ENCODE data around the gene DLEC1.

Gene DLEC1

DNA sequence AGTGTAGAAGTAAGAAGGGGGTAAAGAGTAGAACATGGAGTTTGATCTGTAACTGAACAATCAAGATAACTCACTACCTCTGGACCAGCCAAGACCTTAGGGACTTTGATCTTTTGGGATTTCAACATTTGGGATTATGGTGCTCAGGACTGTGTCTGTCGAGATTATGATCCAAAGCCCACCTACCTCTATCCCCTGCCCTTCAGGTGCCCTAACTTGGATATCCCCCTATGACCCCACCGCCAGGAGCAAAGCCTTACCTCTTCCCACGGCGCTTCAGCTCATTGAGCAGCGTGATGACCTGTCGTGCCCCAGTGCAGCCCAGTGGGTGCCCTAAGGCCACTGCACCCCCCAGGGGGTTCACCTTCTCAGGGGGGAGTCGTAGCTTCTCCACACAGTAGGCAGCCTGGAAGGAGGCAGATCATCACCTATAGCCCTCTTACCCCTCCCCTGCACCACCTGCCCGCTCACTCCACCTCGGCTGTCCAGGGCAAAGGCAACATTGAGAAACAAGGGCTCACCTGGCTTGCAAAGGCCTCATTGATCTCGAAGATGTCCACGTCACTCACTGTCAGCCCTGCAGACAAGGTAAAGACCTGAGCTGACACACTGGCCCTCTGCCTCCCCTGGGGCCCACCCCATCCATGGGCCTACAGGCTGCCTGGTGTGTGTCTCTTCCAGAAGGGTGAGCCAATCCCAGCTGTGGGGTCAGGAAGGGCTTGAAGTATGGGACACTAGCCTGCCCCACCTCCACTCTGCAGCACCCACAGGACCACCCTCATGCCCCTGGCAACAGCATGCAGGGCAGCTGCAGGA, 86.5 kb downstream of the DLEC1 start:
- Histone ChIP-seq H3K4me3 (ENCODE audit: low read depth, low read length) (no peak overlapping the region), H3K36me3 (no peaks in the 10 kb centered on the region; the same call in 1 of the 2 replicates), H3K27me3 (no peaks in the 10 kb centered on the region), H3K4me1 (no peaks in the 10 kb centered on the region), H3K9me3 (no peaks in the 10 kb centered on the region)
- TF ChIP-seq, protein P1, sequence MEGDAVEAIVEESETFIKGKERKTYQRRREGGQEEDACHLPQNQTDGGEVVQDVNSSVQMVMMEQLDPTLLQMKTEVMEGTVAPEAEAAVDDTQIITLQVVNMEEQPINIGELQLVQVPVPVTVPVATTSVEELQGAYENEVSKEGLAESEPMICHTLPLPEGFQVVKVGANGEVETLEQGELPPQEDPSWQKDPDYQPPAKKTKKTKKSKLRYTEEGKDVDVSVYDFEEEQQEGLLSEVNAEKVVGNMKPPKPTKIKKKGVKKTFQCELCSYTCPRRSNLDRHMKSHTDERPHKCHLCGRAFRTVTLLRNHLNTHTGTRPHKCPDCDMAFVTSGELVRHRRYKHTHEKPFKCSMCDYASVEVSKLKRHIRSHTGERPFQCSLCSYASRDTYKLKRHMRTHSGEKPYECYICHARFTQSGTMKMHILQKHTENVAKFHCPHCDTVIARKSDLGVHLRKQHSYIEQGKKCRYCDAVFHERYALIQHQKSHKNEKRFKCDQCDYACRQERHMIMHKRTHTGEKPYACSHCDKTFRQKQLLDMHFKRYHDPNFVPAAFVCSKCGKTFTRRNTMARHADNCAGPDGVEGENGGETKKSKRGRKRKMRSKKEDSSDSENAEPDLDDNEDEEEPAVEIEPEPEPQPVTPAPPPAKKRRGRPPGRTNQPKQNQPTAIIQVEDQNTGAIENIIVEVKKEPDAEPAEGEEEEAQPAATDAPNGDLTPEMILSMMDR (IDR thresholded peaks at IDR 0.05; ENCODE audit: low read depth, low read length), result no peak
- no peak for DNase-seq

DNA sequence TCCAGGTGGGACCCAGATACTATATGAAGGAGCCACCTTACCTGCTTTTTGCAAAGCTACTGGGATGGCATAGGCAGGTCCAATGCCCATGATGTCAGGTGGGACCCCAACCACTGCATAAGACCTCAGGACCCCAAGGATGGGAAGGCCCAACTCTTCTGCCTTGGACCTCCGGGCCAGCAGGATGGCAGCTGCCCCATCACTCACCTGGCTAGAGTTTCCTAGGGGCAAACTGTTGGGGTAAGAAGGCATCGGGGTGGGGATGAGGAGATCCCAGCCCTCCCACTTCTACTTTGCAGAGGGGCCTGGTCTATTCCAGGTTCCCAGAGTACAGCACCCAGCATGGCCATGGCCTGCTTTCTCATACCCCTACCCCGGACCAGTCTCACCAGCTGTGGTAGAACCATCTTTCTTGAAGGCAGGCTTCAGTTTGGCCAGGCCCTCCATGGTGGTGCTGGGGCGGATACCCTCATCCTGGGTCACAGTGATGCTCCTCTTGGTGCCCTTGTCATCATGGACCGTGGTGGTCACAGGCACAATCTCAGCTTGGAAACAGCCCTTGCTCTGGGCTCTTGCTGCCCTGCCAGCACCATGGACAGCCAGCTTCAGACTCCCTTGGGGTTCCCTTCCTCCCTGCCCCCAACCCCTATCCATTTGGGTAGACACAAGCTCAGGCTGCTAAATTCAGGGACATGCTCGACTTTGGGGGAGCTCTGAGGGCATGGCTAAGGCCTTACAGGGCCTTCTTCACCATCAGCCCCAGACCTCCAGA, 87.3 kb downstream of the DLEC1 start:
- DNase-seq, result no peak
- H3K36me3 ChIP-seq, result no peaks in the 10 kb centered on the region; the same call in 1 of the 2 replicates
- no peaks in the 10 kb centered on the region for H3K4me1 ChIP-seq
- no peaks in the 10 kb centered on the region for H3K27me3 ChIP-seq
- H3K4me3 ChIP-seq (ENCODE audit: low read depth, low read length), result no peak overlapping the region
- no peaks in the 10 kb centered on the region for H3K9me3 ChIP-seq
- TF ChIP-seq, protein P1 (IDR thresholded peaks at IDR 0.05; ENCODE audit: low read depth, low read length), result no peak

DNA sequence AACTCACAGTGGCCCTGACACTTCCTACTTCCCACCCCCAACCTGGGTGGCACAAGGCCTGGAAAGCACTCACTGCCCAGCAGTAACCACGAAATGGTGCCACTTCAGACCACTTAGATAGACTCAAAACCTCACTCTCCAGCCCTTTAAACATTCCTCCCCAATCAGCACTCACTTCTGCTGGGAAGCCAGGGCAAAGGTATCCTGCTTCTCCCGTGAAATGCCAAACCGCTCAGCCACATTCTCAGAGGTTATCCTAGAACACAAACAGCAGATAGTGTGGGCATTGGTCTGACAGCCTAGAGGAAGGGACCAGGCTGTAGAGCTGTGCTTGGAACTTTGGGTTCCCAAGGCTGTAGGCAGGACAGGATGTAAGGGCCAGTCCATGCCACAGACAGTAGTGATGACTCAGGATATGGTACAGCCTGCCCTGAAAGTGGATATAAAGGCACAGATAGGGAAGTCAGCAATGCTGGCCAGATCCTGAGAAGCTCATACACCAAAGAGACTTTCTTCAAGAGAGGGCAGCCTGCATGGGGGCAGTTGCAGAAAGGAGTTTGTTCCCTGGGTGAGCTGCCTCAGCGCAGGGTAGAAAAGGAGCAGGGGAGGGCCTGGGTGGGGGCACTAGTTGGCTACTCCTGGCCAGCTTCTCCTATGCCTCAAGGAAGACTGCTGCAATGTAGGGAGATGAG, 88.7 kb downstream of the DLEC1 start:
- H3K27me3 ChIP-seq, result no peaks in the 10 kb centered on the region
- H3K4me3 ChIP-seq (ENCODE audit: low read depth, low read length), result no peak overlapping the region
- no peaks in the 10 kb centered on the region for H3K36me3 ChIP-seq
- TF ChIP-seq, protein P1 (IDR thresholded peaks at IDR 0.05; ENCODE audit: low read depth, low read length), result no peak
- no peaks in the 10 kb centered on the region for H3K4me1 ChIP-seq
- no peak for DNase-seq
- H3K9me3 ChIP-seq, result no peaks in the 10 kb centered on the region

DNA sequence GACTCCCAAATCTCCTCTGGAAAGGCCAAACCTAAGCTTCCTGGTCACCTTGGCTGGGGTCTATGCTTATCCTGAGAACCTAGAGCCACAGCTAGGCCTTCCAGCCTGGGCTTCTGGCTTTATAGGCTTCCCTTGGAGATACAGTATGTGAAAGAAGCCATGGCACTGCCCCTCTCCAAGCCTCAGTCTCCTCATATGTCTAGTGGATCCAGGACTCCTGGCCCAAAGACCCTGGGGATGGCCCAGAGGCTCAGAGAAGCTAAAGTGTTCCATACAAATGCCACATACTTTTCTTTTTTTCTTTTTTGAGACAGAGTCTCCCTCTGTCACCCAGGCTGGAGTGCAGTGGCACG, 89.3 kb downstream of the DLEC1 start:
- no peaks in the 10 kb centered on the region for H3K4me1 ChIP-seq
- TF ChIP-seq, protein P1 (IDR thresholded peaks at IDR 0.05; ENCODE audit: low read depth, low read length), result no peak
- no peaks in the 10 kb centered on the region for H3K27me3 ChIP-seq
- H3K36me3 ChIP-seq, result no peaks in the 10 kb centered on the region
- no peak overlapping the region for H3K4me3 ChIP-seq (ENCODE audit: low read depth, low read length)
- no peaks in the 10 kb centered on the region for H3K9me3 ChIP-seq
- DNase-seq, result no peak

DNA sequence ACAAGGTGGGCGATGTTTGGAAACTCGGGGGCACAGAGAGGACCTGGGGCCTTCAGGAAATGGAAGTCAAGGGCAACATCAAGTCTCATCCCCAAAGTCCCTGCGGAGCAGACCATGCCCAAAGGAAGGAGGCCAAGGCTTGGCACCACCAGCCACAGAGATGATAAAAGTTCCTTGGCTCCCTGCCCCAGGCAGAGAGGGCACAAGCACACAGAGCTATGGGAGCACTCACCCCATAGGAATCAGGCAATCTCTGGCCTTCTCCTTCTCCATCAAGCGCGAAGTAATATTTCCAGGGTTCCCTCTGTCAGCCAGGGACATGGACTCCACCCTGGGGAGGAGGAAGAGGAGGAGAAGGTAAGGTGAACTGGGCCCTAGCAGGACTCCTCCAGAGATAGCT, 90.0 kb downstream of the DLEC1 start:
- H3K36me3 ChIP-seq, result no peaks in the 10 kb centered on the region
- no peaks in the 10 kb centered on the region for H3K9me3 ChIP-seq
- no peaks in the 10 kb centered on the region for H3K27me3 ChIP-seq
- H3K4me1 ChIP-seq, result no peaks in the 10 kb centered on the region
- TF ChIP-seq, protein P1 (IDR thresholded peaks at IDR 0.05; ENCODE audit: low read depth, low read length), result no peak
- no peak overlapping the region for H3K4me3 ChIP-seq (ENCODE audit: low read depth, low read length)
- DNase-seq, result no peak
